HG02610 (cell line): Measurements from ENCODE around the gene TNFRSF12A.
"Not testable (repeated sequence)": the region's sequence is repeated elsewhere in the genome, so short reads cannot be mapped to it uniquely, and the experiment has no call there.

ENCODE experiments used
- ATAC-seq: cut with Tn5 transposase; IDR thresholded peaks from one replicate; pipeline ENCODE4 v1.9.1; 2021; ENCODE audit warnings: mild to moderate bottlenecking, moderate library complexity; ENCODE audit not compliant: unreplicated experiment

TNFRSF12A gene

GRCh38 chr16:3060339-3061127, 40.4 kb downstream of the TNFRSF12A start:
- ATAC-seq: no peak

GRCh38 chr16:3062553-3062952, 42.4 kb downstream of the TNFRSF12A start:
- ATAC-seq: no peak

GRCh38 chr16:3063625-3064386, 43.6 kb downstream of the TNFRSF12A start:
- ATAC-seq: no peak

GRCh38 chr16:3065069-3065741, 45.0 kb downstream of the TNFRSF12A start, which contains the start of gene IL32:
IL32 (plus strand) TSS chr16:3065640; CDS start chr16:3065812, 172 bp downstream.
- ATAC-seq: no peak

- no peak for ATAC-seq
These were observed 45.7 kb downstream of the TNFRSF12A start for GRCh38 chr16:3065742-3066439.

- no peak for ATAC-seq
These were observed 46.2 kb downstream of the TNFRSF12A start for GRCh38 chr16:3066440-3066748.

GRCh38 chr16:3068487-3068886, 48.3 kb downstream of the TNFRSF12A start:
- no peak for ATAC-seq

- ATAC-seq: not testable (repeated sequence)
These were observed 49.0 kb downstream of the TNFRSF12A start for GRCh38 chr16:3069146-3069545.

- no peak for ATAC-seq
These were observed 50.5 kb downstream of the TNFRSF12A start for GRCh38 chr16:3070608-3071111.

GRCh38 chr16:3071655-3072054, 51.5 kb downstream of the TNFRSF12A start:
- ATAC-seq: no peak
